GM23248 (cell line): ENCODE measurements around the gene PTAFR. TPM values are rescaled to one million over a fixed set of nuclear protein-coding genes. Genes with fewer than 3 reads are reported as not detected.

Experiments used
- DNase-seq: peaks from one replicate; pipeline ENCODE4 v3.0.0-alpha.2; 2015
- H2AFZ ChIP-seq: fragments of 200-600 bp; sonication (generic); 2 replicates; pipeline ENCODE4 v1.6.1; 2016; ENCODE audit warnings: antibody characterized with exemption
- H3F3A ChIP-seq: fragments of 200-600 bp; sonication (generic); 2 replicates; pipeline ENCODE4 v1.6.1; 2016; ENCODE audit warnings: mild to moderate bottlenecking, antibody characterized with exemption, mixed run types; ENCODE audit not compliant: insufficient read depth
- H3K27ac ChIP-seq: fragments of 200-600 bp; sonication (generic); 2 replicates; pipeline ENCODE4 v1.5.1; 2016; ENCODE audit warnings: mild to moderate bottlenecking
- H3K27me3 ChIP-seq: fragments of 200-600 bp; sonication (generic); replicated peaks from 2 replicates; pipeline ENCODE4 v1.6.1; 2016; ENCODE audit warnings: mild to moderate bottlenecking; ENCODE audit not compliant: insufficient read depth
- H3K36me3 ChIP-seq: fragments of 200-600 bp; sonication (generic); 2 replicates; pipeline ENCODE4 v1.6.1; 2016; ENCODE audit warnings: low read depth, mild to moderate bottlenecking
- H3K4me1 ChIP-seq: fragments of 200-600 bp; sonication (generic); 2 replicates; pipeline ENCODE4 v1.6.1; 2016; ENCODE audit warnings: mild to moderate bottlenecking; ENCODE audit not compliant: insufficient read depth
- H3K4me2 ChIP-seq: fragments of 200-600 bp; sonication (generic); one replicate; pipeline ENCODE4 v1.6.1; 2016; ENCODE audit warnings: mild to moderate bottlenecking; ENCODE audit not compliant: unreplicated experiment
- H3K4me3 ChIP-seq: fragments of 200-600 bp; sonication (generic); 2 replicates; pipeline ENCODE4 v1.5.1; 2016; ENCODE audit warnings: mild to moderate bottlenecking
- H3K79me2 ChIP-seq: fragments of 200-600 bp; sonication (generic); 2 replicates; pipeline ENCODE4 v1.6.1; 2016; ENCODE audit warnings: mild to moderate bottlenecking; ENCODE audit not compliant: insufficient read depth
- H3K9ac ChIP-seq: fragments of 200-600 bp; sonication (generic); 2 replicates; pipeline ENCODE4 v1.6.1; 2016; ENCODE audit warnings: mild to moderate bottlenecking
- H3K9me2 ChIP-seq: fragments of 200-600 bp; sonication (generic); 2 replicates; pipeline ENCODE4 v1.6.1; 2016; ENCODE audit warnings: mixed run types, mild to moderate bottlenecking, moderate library complexity; ENCODE audit not compliant: insufficient read depth
- H3K9me3 ChIP-seq: fragments of 200-600 bp; sonication (generic); one replicate; pipeline ENCODE4 v1.6.1; 2017; ENCODE audit warnings: low read depth
- H4K20me1 ChIP-seq: fragments of 200-600 bp; sonication (generic); 2 replicates; pipeline ENCODE4 v1.6.0; 2016; ENCODE audit not compliant: insufficient read depth
- EZH2 ChIP-seq: fragments of 200-600 bp; sonication (generic); IDR thresholded peaks from 2 replicates; pipeline ENCODE4 v1.6.1; 2018; ENCODE audit warnings: antibody characterized with exemption, mild to moderate bottlenecking; ENCODE audit not compliant: insufficient read depth, poor library complexity, severe bottlenecking
- EZH2phosphoT487 ChIP-seq: fragments of 200-600 bp; sonication (generic); IDR thresholded peaks from 2 replicates; pipeline ENCODE4 v1.6.1; 2018; ENCODE audit warnings: antibody characterized with exemption, moderate library complexity, mild to moderate bottlenecking, low read depth; ENCODE audit not compliant: insufficient read depth
- WGBS, 2 experiments: methylation state at CpG; one replicate each; pipeline ENCODE4 v1.1.6; 2015 to 2017; ENCODE audit warnings: low lambda C conversion rate in 2 of 2, low coverage in 1 of 2; ENCODE audit errors: missing lambda C conversion rate in 2 of 2; 5-methylcytosine and 5-hydroxymethylcytosine counted together
- in situ Hi-C: fragments of 300-500 bp; cut with MboI; formaldehyde crosslinking; loops from 2 replicates; pipeline ENCODE4 v1.15.0; 2020
- polyA plus RNA-seq: library from polyadenylated mRNA; unstranded; fragments of >200 nt; fragmentation: Nextera tagmentation; extraction: Ambion mirVana; gene quantifications from 2 replicates; pipeline ENCODE4 v1.2.1, GENCODE V29; 2016
- total RNA-seq: library from RNA; depleted of rRNA; stranded (reverse); fragments of >200 nt; shearing (Covaris generic); gene quantifications from 2 replicates; pipeline ENCODE4 v1.2.3, GENCODE V29; 2014

The PTAFR gene
- total and polyA plus RNA-seq, 2 experiments from 2014 or later: not detected

DNA sequence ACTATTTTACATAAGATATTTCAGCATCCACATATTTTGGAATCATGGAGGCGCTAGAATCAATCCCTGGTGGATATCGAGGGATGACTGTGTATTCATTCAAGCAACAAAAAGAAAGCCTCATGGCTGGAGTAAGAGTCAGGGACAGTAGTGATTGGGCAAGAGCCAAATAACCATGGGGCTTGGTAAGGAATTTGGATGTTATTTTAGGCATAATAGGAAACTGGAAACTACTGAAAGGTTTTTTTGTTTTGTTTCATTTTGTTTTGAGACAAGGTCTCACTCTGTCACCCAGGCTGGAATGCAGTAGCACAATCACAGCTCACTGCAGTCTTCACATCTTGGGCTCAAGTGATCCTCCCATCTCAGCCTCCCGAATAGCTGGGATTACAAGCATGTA lies 54.3 kb downstream of the PTAFR start:
- no peaks in the 10 kb centered on the region for H3K36me3 ChIP-seq
- in situ Hi-C loops: no loop called here
- H3K4me1 ChIP-seq: peaks cover 23% of the 10 kb centered on the region
- peaks cover 12% of the 10 kb centered on the region for H3F3A ChIP-seq
- TF ChIP-seq EZH2: no peak
- no peak for TF ChIP-seq EZH2phosphoT487
- peak; percentile 56 for DNase-seq
- H3K27ac ChIP-seq: no peak overlapping the region
- no peaks in the 10 kb centered on the region for H3K9me2 ChIP-seq
- H3K9ac ChIP-seq: no peak overlapping the region
- H2AFZ ChIP-seq: no peak overlapping the region
- 44% methylated on average over 3 of the region's 3 CpGs for WGBS, 2 experiments
- no peaks in the 10 kb centered on the region for H3K79me2 ChIP-seq
- no peak overlapping the region for H3K4me2 ChIP-seq
- no peaks in the 10 kb centered on the region for H3K9me3 ChIP-seq
- no peak overlapping the region for H3K4me3 ChIP-seq
- no peaks in the 10 kb centered on the region for H3K27me3 ChIP-seq
- H4K20me1 ChIP-seq: no peaks in the 10 kb centered on the region

DNA sequence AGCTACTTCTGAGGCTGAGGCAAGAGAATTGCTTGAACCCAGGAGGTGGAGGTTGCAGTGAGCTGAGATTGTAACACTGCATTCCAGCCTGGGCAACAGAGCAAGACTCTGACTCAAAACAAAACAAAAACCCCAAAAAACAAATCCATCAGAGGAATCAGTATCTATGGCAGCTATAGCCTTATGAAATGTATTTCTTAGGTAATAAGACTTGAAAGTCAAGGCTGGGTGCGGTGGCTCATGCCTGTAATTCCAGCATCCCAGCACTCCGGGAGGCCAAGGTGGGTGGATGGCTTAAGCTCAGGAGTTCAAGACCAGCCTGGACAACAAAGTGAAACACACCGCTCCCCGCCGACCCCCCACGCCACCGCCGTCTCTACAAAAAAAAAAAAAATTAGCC lies 56.9 kb downstream of the PTAFR start:
- no peak for DNase-seq
- in situ Hi-C loops: no loop called here
- TF ChIP-seq EZH2phosphoT487: no peak
- no peak for TF ChIP-seq EZH2
- no peak overlapping the region for H3K27ac ChIP-seq
- no peak overlapping the region for H2AFZ ChIP-seq
- no peaks in the 10 kb centered on the region for H4K20me1 ChIP-seq
- H3K27me3 ChIP-seq: no peaks in the 10 kb centered on the region
- no peaks in the 10 kb centered on the region for H3K9me2 ChIP-seq
- no peak overlapping the region for H3K4me2 ChIP-seq
- peaks cover 12% of the 10 kb centered on the region for H3F3A ChIP-seq
- no peaks in the 10 kb centered on the region for H3K36me3 ChIP-seq
- no peaks in the 10 kb centered on the region for H3K79me2 ChIP-seq
- WGBS, 2 experiments: 90 to 92% methylated on average over 8 of the region's 8 CpGs
- no peaks in the 10 kb centered on the region for H3K9me3 ChIP-seq
- H3K9ac ChIP-seq: no peak overlapping the region
- no peak overlapping the region for H3K4me3 ChIP-seq
- peaks cover 23% of the 10 kb centered on the region for H3K4me1 ChIP-seq

DNA sequence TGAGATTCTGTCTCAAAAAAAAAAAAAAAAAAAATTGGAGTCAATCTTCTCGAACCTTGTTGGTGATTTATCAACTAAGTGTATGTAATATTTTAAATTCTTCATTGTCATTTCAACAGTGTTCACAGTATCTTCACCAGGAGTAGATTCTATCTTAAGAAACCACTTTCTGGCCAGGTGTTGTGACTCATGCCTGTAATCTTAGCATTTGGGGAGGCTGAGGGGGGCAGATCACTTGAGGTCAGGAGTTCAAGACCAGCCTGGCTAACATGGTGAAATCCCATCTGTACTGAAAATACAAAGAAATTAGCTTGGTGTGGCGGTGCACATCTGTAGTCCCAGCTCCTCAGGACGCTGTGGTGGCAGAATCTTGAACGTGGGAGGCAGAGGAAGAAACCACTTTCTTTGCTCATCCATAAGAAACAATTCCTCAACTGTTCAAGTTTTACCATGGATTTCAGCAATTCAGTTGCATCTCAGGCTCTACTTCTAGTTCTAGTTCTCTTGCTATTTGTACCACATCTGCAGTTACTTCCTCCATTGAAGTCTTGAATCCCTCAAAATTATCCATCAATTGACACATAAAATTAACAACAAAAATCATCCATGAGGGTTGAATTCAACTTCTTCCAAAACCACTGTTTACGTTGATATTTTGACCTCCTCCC lies 57.7 kb downstream of the PTAFR start:
- Histone ChIP-seq H3K9ac (no peak overlapping the region), H3K9me3 (no peaks in the 10 kb centered on the region), H3F3A (peaks cover 12% of the 10 kb centered on the region), H3K79me2 (no peaks in the 10 kb centered on the region), H2AFZ (no peak overlapping the region), H3K27ac (no peak overlapping the region), H3K4me1 (peaks cover 19% of the 10 kb centered on the region), H3K27me3 (no peaks in the 10 kb centered on the region), H3K4me2 (no peak overlapping the region), H3K9me2 (no peaks in the 10 kb centered on the region), H4K20me1 (no peaks in the 10 kb centered on the region), H3K4me3 (no peak overlapping the region), H3K36me3 (no peaks in the 10 kb centered on the region)
- TF ChIP-seq EZH2phosphoT487 (no peak), EZH2 (no peak)
- in situ Hi-C loops: no loop called here
- no peak for DNase-seq
- WGBS, 2 experiments: 70 to 76% methylated on average over 5 of the region's 5 CpGs

DNA sequence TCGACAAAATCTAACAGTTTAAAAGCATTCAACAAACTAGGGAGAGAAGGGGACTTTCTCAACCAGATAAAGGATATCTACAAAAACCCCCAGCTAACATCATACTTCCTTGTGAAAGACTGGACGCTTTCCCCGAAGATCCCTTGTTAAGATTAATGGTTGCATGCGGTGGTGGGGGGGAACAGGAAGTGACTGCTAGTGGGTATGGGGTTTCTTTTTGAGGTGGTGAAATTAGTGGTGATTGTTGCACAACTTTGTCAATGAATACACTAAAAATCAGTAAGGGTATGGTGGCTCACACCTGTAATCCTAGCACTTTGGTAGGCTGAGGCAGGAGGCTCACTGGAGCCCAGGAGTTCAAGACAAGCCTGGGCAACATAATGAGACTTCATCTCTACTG lies 61.2 kb downstream of the PTAFR start:
- H3F3A ChIP-seq: no peaks in the 10 kb centered on the region
- no peak overlapping the region for H2AFZ ChIP-seq
- H3K4me2 ChIP-seq: no peak overlapping the region
- no peaks in the 10 kb centered on the region for H3K9me3 ChIP-seq
- no peaks in the 10 kb centered on the region for H3K36me3 ChIP-seq
- TF ChIP-seq EZH2: no peak
- no peak for TF ChIP-seq EZH2phosphoT487
- WGBS, 2 experiments: 71 to 77% methylated on average over 4 of the region's 4 CpGs
- H3K4me1 ChIP-seq: peaks cover 10% of the 10 kb centered on the region; the same call in 1 of the 2 replicates
- no peak overlapping the region for H3K27ac ChIP-seq
- no peak for DNase-seq
- H3K9ac ChIP-seq: no peak overlapping the region
- no peaks in the 10 kb centered on the region for H3K79me2 ChIP-seq
- no peaks in the 10 kb centered on the region for H3K9me2 ChIP-seq
- H4K20me1 ChIP-seq: no peaks in the 10 kb centered on the region
- no peak overlapping the region for H3K4me3 ChIP-seq
- in situ Hi-C loops: no loop called here
- H3K27me3 ChIP-seq: no peaks in the 10 kb centered on the region
